Kidney (tissue), 14 donors: Measurements from ENCODE around the gene SH3TC2. TPM values are rescaled to one million over a fixed set of nuclear protein-coding genes. Genes with fewer than 3 reads are reported as not detected.

Experiments used
- DNase-seq, 5 donors: peaks; one replicate each; pipeline ENCODE4 v3.0.0-alpha.2; 2013 to 2020
- FAIRE-seq: peaks from 2 replicates; lab custom pipeline; 2012; peaks lifted over from hg19 to GRCh38; lab: Jason Lieb, UNC
- H3K27ac ChIP-seq, 2 donors: one replicate each; pipeline ENCODE4 v1.7.0; 2013; ENCODE audit warnings: low read depth in 2 of 2, low read length in 2 of 2, inconsistent platforms in 1 of 2
- H3K27me3 ChIP-seq: one replicate; pipeline ENCODE4 v1.7.1; 2013; ENCODE audit warnings: low read length, inconsistent platforms; ENCODE audit not compliant: control insufficient read depth, insufficient read depth
- H3K36me3 ChIP-seq, 3 donors: one replicate each; pipeline versions ENCODE4 v1.7.0 to v1.7.1; 2013; ENCODE audit warnings: low read length in 3 of 3, control low read depth in 1 of 3, inconsistent platforms in 1 of 3; ENCODE audit not compliant: insufficient read depth in 3 of 3, control insufficient read depth in 2 of 3
- H3K4me1 ChIP-seq, 3 donors: one replicate each; pipeline versions ENCODE4 v1.7.0 to v1.7.1; 2013; ENCODE audit warnings: low read length in 3 of 3, inconsistent platforms in 1 of 3, low read depth in 1 of 3; ENCODE audit not compliant: control insufficient read depth in 2 of 3, insufficient read depth in 2 of 3
- H3K4me3 ChIP-seq, 3 donors: one replicate each; pipeline versions ENCODE4 v1.7.0 to v1.8.1; 2013; ENCODE audit warnings: low read length in 3 of 3, control low read depth in 1 of 3, inconsistent platforms in 1 of 3
- H3K9ac ChIP-seq, 3 donors: one replicate each; pipeline versions ENCODE4 v1.7.0 to v1.7.1; 2013; ENCODE audit warnings: low read length in 3 of 3, control low read depth in 1 of 3, inconsistent platforms in 1 of 3
- H3K9me3 ChIP-seq, 3 donors: one replicate each; pipeline versions ENCODE4 v1.7.0 to v1.7.1; 2013; ENCODE audit warnings: low read length in 3 of 3, control low read depth in 1 of 3, inconsistent platforms in 1 of 3; ENCODE audit not compliant: control insufficient read depth in 2 of 3, insufficient read depth in 1 of 3
- intact Hi-C: fragments of 100-400 bp; cut with DNase I; formaldehyde crosslinking; loops from one replicate; pipeline ENCODE4 v1.11.1; 2022
- polyA plus RNA-seq: library from polyadenylated mRNA; stranded (reverse); fragments of 350-450 nt; fragmentation: Illumina TruSeq; extraction: RNeasy Lipid Tissue Mini Kit (QIAGEN cat#74804); gene quantifications from one replicate; pipeline ENCODE4 v1.2.3, GENCODE V29; 2014; ENCODE audit warnings: low read depth, low replicate concordance; ENCODE audit not compliant: insufficient read depth
- total RNA-seq: library from RNA; stranded (reverse); fragmentation: NEBNext Ultra II Directional; extraction: Animal tissue kit (Norgen Biotek cat#: 25700); gene quantifications from one replicate; pipeline ENCODE4 v1.2.1, GENCODE V29; 2021
- TF ChIP-seq, protein P1 (sequence below): IDR thresholded peaks from 3 replicates; pipeline ENCODE4 v1.5.1; 2012; ENCODE audit warnings: mild to moderate bottlenecking, moderate library complexity, borderline replicate concordance; ENCODE audit not compliant: insufficient read depth; ENCODE audit errors: extremely low read depth
- donor health status: control.
- donor health status: control.
- donor health status: control.
- donor health status: control.
- donor health status: control.
- donor health status: DM: yes; HTN: yes; CAD: no.
- donor health status: Normal renal cell carcinoma (clear cell type).

Gene SH3TC2
- total and polyA plus RNA-seq, 2 donors from 2014 or later = 0.17 to 1.3 TPM

GRCh38 chr5:148970228-148970627 lies 92.6 kb downstream of the SH3TC2 start:
- Histone ChIP-seq H3K9ac (no peak overlapping the region), H3K4me3 (no peak overlapping the region), H3K9me3 (no peaks in the 10 kb centered on the region), H3K4me1 (peaks cover 3 to 13% (median 4%) of the 10 kb centered on the region in 3 donors), H3K27ac (no peak overlapping the region), H3K36me3 (no peaks in the 10 kb centered on the region), H3K27me3 (no peaks in the 10 kb centered on the region)
- DNase-seq (no peak), FAIRE-seq (no peak)
- intact Hi-C loops = no loop called here
- TF ChIP-seq, protein P1, sequence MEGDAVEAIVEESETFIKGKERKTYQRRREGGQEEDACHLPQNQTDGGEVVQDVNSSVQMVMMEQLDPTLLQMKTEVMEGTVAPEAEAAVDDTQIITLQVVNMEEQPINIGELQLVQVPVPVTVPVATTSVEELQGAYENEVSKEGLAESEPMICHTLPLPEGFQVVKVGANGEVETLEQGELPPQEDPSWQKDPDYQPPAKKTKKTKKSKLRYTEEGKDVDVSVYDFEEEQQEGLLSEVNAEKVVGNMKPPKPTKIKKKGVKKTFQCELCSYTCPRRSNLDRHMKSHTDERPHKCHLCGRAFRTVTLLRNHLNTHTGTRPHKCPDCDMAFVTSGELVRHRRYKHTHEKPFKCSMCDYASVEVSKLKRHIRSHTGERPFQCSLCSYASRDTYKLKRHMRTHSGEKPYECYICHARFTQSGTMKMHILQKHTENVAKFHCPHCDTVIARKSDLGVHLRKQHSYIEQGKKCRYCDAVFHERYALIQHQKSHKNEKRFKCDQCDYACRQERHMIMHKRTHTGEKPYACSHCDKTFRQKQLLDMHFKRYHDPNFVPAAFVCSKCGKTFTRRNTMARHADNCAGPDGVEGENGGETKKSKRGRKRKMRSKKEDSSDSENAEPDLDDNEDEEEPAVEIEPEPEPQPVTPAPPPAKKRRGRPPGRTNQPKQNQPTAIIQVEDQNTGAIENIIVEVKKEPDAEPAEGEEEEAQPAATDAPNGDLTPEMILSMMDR = no peak

DNA sequence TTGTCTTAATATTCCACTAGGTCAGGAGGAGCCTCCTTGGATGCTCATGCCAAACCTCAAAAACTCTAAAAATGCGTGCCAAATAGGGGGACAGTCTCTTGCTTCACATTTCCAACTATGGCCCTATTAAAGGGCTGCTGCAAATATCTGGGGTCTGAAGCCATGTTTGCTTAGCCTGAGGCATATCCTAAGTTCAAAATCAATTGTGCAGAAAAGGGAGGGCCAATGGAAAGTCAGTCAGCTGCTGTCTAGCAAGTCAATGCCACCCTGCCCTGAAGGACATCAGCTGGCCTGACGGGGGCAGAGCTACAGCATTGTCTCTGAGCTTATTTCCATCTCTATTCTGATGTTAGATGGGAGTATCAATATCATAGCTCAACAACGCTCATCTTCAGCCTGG lies 93.6 kb downstream of the SH3TC2 start:
- intact Hi-C loops = no loop called here
- TF ChIP-seq, protein P1 = no peak
- H3K9ac ChIP-seq = no peak overlapping the region
- H3K36me3 ChIP-seq = no peaks in the 10 kb centered on the region
- FAIRE-seq = no peak
- peaks cover 3 to 7% (median 4%) of the 10 kb centered on the region in 3 donors for H3K4me1 ChIP-seq
- DNase-seq = no peak
- no peak overlapping the region for H3K4me3 ChIP-seq
- no peaks in the 10 kb centered on the region for H3K27me3 ChIP-seq
- no peaks in the 10 kb centered on the region for H3K9me3 ChIP-seq
- H3K27ac ChIP-seq = no peak overlapping the region

DNA sequence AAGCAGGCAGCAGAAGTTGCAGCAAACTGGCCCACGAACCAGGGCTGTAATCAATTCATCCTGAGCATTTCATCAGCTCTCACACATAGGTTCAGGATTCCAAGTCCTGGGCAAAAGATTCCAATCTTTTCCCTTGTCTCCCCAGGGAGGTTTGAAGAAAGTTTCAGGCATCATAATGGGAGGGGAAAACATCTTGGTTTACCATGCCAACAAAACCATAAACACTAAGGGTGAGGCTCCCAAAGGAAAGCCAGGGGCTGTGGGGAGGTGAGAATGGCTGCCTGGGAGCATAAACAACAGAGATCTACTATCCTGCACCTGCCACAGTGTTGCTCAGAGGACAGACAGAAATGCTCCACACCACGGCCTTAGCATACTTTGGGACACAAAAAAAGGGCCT lies 94.6 kb downstream of the SH3TC2 start:
- H3K9me3 ChIP-seq = no peaks in the 10 kb centered on the region
- FAIRE-seq = no peak
- no peak overlapping the region for H3K4me3 ChIP-seq
- no peak for DNase-seq
- no peaks in the 10 kb centered on the region for H3K27me3 ChIP-seq
- H3K36me3 ChIP-seq = no peaks in the 10 kb centered on the region
- intact Hi-C loops = no loop called here
- no peak overlapping the region for H3K27ac ChIP-seq
- TF ChIP-seq, protein P1 = no peak
- H3K4me1 ChIP-seq = peaks cover 3 to 7% (median 4%) of the 10 kb centered on the region in 3 donors
- no peak overlapping the region for H3K9ac ChIP-seq

- no peak overlapping the region for H3K9ac ChIP-seq
- no peak overlapping the region for H3K27ac ChIP-seq
- intact Hi-C loops = no loop called here
- TF ChIP-seq, protein P1 = no peak
- DNase-seq (no peak), FAIRE-seq (no peak)
- H3K9me3 ChIP-seq = no peaks in the 10 kb centered on the region
- peaks cover 3 to 7% (median 4%) of the 10 kb centered on the region in 3 donors for H3K4me1 ChIP-seq
- no peaks in the 10 kb centered on the region for H3K27me3 ChIP-seq
- H3K36me3 ChIP-seq = no peaks in the 10 kb centered on the region
- H3K4me3 ChIP-seq = no peak overlapping the region
Measured at GRCh38 chr5:148967783-148968182, 95.1 kb downstream of the SH3TC2 start.
